OCI-LY1 (cell line): Measurements from ENCODE around the gene ATF7IP2.

Experiments used
- CTCF ChIP-seq: fragments of 200-600 bp; sonication (generic), shearing (Covaris generic); IDR thresholded peaks from 2 replicates; pipeline ENCODE4 v1.5.1; 2017; ENCODE audit warnings: mild to moderate bottlenecking, antibody characterized with exemption, low read length, moderate library complexity, mixed read lengths
- EZH2 ChIP-seq: fragments of 200-600 bp; sonication (generic), shearing (Covaris generic); IDR thresholded peaks from 2 replicates; pipeline ENCODE4 v1.8.0; 2017; ENCODE audit warnings: borderline replicate concordance, mixed run types, mild to moderate bottlenecking, antibody characterized with exemption, low read length, moderate library complexity, mixed read lengths

- no peak for TF ChIP-seq EZH2
- no peak for TF ChIP-seq CTCF
Measured at GRCh38 chr16:10352262-10352661, 33.6 kb upstream of the ATF7IP2 start.
